HCT116 (cell line): ENCODE data around the gene SLC22A23. TPM values are rescaled to one million over a fixed set of nuclear protein-coding genes. Genes with fewer than 3 reads are reported as not detected.

Experiments used
- ATAC-seq: fragments of 200-7000 bp; cut with Tn5 transposase; 2 replicates; pipeline ENCODE4 v1.9.1; 2020; ENCODE audit warnings: mild to moderate bottlenecking, moderate library complexity
- BruUV-seq: library from RNA; stranded (reverse); fragments of 400-500 nt; replicated peaks from 2 replicates; lab custom pipeline; 2021; lab: Mats Ljungman, UMichigan
- CTCF ChIA-PET: fragments of 300-600 bp; sonication (Branson Sonifier 250); formaldehyde crosslinking; loops from one replicate; lab custom pipeline; 2021; ENCODE audit warnings: antibody characterized with exemption; lab: Charles Lee
- POLR2A ChIA-PET: fragments of 300-600, 350-600 bp; sonication (Branson Sonifier 250); formaldehyde crosslinking; loops from one replicate; lab custom pipeline; 2021; ENCODE audit warnings: antibody characterized with exemption; lab: Charles Lee
- RAD21 ChIA-PET, 2 experiments: fragments of 300-600 bp; sonication (Branson Sonifier 250); formaldehyde crosslinking; loops; one replicate each; lab custom pipeline; 2023; ENCODE audit warnings: low total read pairs in 2 of 2; ENCODE audit not compliant: uncharacterized antibody in 2 of 2, unreplicated experiment in 2 of 2, low non-redundant PET in 1 of 2; lab: Charles Lee
- DNase-seq: peaks from one replicate; pipeline ENCODE4 v3.0.0-alpha.2; 2010; ENCODE audit warnings: low read depth, low spot score
- H2AFZ ChIP-seq: fragments of 200-600 bp; shearing (Covaris generic), sonication (generic); 2 replicates; pipeline ENCODE4 v1.6.1; 2017; ENCODE audit warnings: low read depth, mixed run types, mixed read lengths, antibody characterized with exemption, low read length; ENCODE audit not compliant: poor library complexity, severe bottlenecking
- H3K27ac ChIP-seq: 2 replicates; pipeline ENCODE4 v1.5.1; 2012; ENCODE audit warnings: low read depth, low read length
- H3K27me3 ChIP-seq: fragments of 200-600 bp; sonication (generic); 2 replicates; pipeline ENCODE4 v1.6.1; 2016; ENCODE audit warnings: mixed run types, low read length, mixed read lengths; ENCODE audit not compliant: insufficient read depth
- H3K36me3 ChIP-seq, 2 experiments: fragments of 200-500 bp in 1 of 2; fragments of 200-600 bp in 1 of 2; sonication (Bioruptor generic) in 1 of 2; sonication (generic) in 1 of 2; 2 replicates each; pipeline versions ENCODE4 v1.5.1 to v1.6.1; 2014 to 2016; ENCODE audit warnings: low read length in 2 of 2, inconsistent platforms in 1 of 2, mixed read lengths in 1 of 2, mixed run types in 1 of 2; ENCODE audit not compliant: insufficient read depth in 2 of 2, control insufficient read depth in 1 of 2
- H3K4me1 ChIP-seq, 2 experiments: fragments of 200-600 bp in 1 of 2; sonication (generic) in 1 of 2; 2 replicates each; pipeline versions ENCODE4 v1.5.1 to v1.6.1; 2012 to 2017; ENCODE audit warnings: low read length in 2 of 2, inconsistent platforms in 1 of 2, mild to moderate bottlenecking in 1 of 2, mixed read lengths in 1 of 2, mixed run types in 1 of 2, moderate library complexity in 1 of 2; ENCODE audit not compliant: insufficient read depth in 2 of 2, control insufficient read depth in 1 of 2
- H3K4me2 ChIP-seq: fragments of 200-600 bp; sonication (generic); 2 replicates; pipeline ENCODE4 v1.6.1; 2017; ENCODE audit warnings: mixed run types, low read length, mixed read lengths
- H3K4me3 ChIP-seq, 2 experiments: fragments of 200-600 bp in 1 of 2; sonication (generic) in 1 of 2; replicated peaks in 1 of 2; 2 replicates each; pipeline ENCODE4 v1.5.1; 2011 to 2016; ENCODE audit warnings: low read length in 2 of 2, control low read depth in 1 of 2, low read depth in 1 of 2, mild to moderate bottlenecking in 1 of 2, mixed read lengths in 1 of 2, mixed run types in 1 of 2
- H3K79me2 ChIP-seq: fragments of 200-600 bp; sonication (generic); 2 replicates; pipeline ENCODE4 v1.6.1; 2017; ENCODE audit warnings: mild to moderate bottlenecking, mixed run types, low read length, moderate library complexity, mixed read lengths; ENCODE audit not compliant: insufficient read depth
- H3K9ac ChIP-seq: fragments of 200-600 bp; sonication (generic); 2 replicates; pipeline ENCODE4 v1.6.1; 2016; ENCODE audit warnings: low read length, mixed read lengths
- H3K9me2 ChIP-seq: fragments of 200-600 bp; sonication (generic), shearing (Covaris generic); 2 replicates; pipeline ENCODE4 v1.6.1; 2017; ENCODE audit warnings: mixed run types, mild to moderate bottlenecking, moderate library complexity; ENCODE audit not compliant: insufficient read depth
- H3K9me3 ChIP-seq, 2 experiments: fragments of 200-500 bp in 1 of 2; fragments of 200-600 bp in 1 of 2; sonication (Bioruptor generic) in 1 of 2; sonication (generic) in 1 of 2; 2 replicates each; pipeline ENCODE4 v1.6.1; 2014 to 2017; ENCODE audit warnings: low read length in 2 of 2, mixed read lengths in 2 of 2, inconsistent platforms in 1 of 2, low read depth in 1 of 2, mild to moderate bottlenecking in 1 of 2, mixed run types in 1 of 2, moderate library complexity in 1 of 2; ENCODE audit not compliant: control insufficient read depth in 1 of 2, insufficient read depth in 1 of 2
- H4K20me1 ChIP-seq: fragments of 200-600 bp; sonication (generic), shearing (Covaris generic); 2 replicates; pipeline ENCODE4 v1.6.1; 2017; ENCODE audit warnings: mixed run types, mild to moderate bottlenecking, moderate library complexity; ENCODE audit not compliant: insufficient read depth
- REST ChIP-seq: IDR thresholded peaks from 2 replicates; pipeline ENCODE4 v1.6.1; 2012; ENCODE audit warnings: low read depth
- SRF ChIP-seq: IDR thresholded peaks from 2 replicates; pipeline ENCODE4 v1.6.1; 2012; ENCODE audit warnings: low read depth
- YY1 ChIP-seq: IDR thresholded peaks from 2 replicates; pipeline ENCODE4 v1.6.1; 2011; ENCODE audit warnings: low read length, low read depth, moderate library complexity, mild to moderate bottlenecking; ENCODE audit not compliant: insufficient replicate concordance; ENCODE audit errors: extremely low read depth
- intact Hi-C: fragments of 100-400 bp; cut with micrococcal nuclease; formaldehyde crosslinking; loops from 2 replicates; pipeline ENCODE4 v1.10.0; 2022
- total RNA-seq: library from RNA; stranded (reverse); gene quantifications from one replicate; pipeline ENCODE4 v1.2.1, GENCODE V29; 2021; ENCODE audit not compliant: unreplicated experiment

SLC22A23 gene
- total RNA-seq, 1 experiment from 2014 or later = 11.5 TPM

- TF ChIP-seq REST (no peak), YY1 (no peak), SRF (no peak)
- intact Hi-C loops = no loop called here
- POLR2A ChIA-PET = no interaction called here
- Histone ChIP-seq H2AFZ (no peak overlapping the region), H3K4me1 (no peaks in the 10 kb centered on the region), H3K4me3 (no peak overlapping the region), H3K9ac (no peak overlapping the region), H3K79me2 (no peaks in the 10 kb centered on the region), H3K27ac (no peak overlapping the region), H3K27me3 (0 out of 2 replicates have a peak, but pooled peaks cover 6% of the 10 kb centered on the region), H3K9me3 (no peaks in the 10 kb centered on the region), H3K9me2 (no peaks in the 10 kb centered on the region), H3K36me3 (no peaks in the 10 kb centered on the region), H4K20me1 (no peaks in the 10 kb centered on the region), H3K4me2 (no peak overlapping the region)
- ATAC-seq (no peak), DNase-seq (no peak)
- BruUV-seq = no TSS peak
- RAD21 ChIA-PET = no interaction called here
- CTCF ChIA-PET = interaction anchor here (0.8 kb wide), 1 partner anchor 18 kb away, joined by 4 read pairs; no protein-coding TSS in a partner anchor
Observed at GRCh38 chr6:3233321-3233720, 223.5 kb downstream of the SLC22A23 start.
